ENCODE results near the gene ZNF442.
"Not testable (repeated sequence)": the region's sequence is repeated elsewhere in the genome, so short reads cannot be mapped to it uniquely, and the experiment has no call there.

Gene ZNF442

GRCh38 chr19:12365236-12366162 lies at the start of gene ZNF442:
ZNF442 (minus strand) TSS chr19:12365683; CDS start chr19:12363631, 2,052 bp downstream.
- DNase-seq: no peak

GRCh38 chr19:12411893-12412292 lies 46.4 kb upstream of the ZNF442 start:
- no peak for DNase-seq

- DNase-seq: peak; percentile 72
Measured at GRCh38 chr19:12400633-12401502, 35.4 kb upstream of the ZNF442 start, which contains the start of gene ZNF799. ZNF799 (minus strand) TSS chr19:12401271; CDS start chr19:12401070, 201 bp downstream.

GRCh38 chr19:12399901-12400632 lies 34.6 kb upstream of the ZNF442 start:
- DNase-seq: not testable (repeated sequence)

- DNase-seq: not testable (repeated sequence)
Measured at GRCh38 chr19:12391148-12391547, 25.7 kb upstream of the ZNF442 start.

- DNase-seq: not testable (repeated sequence)
Measured at GRCh38 chr19:12386365-12386764, 20.9 kb upstream of the ZNF442 start.

- no peak for DNase-seq
Measured at GRCh38 chr19:12380444-12380737, 14.9 kb upstream of the ZNF442 start.

GRCh38 chr19:12379732-12380443 lies 14.4 kb upstream of the ZNF442 start:
- no peak for DNase-seq

GRCh38 chr19:12374026-12374425 lies 8.5 kb upstream of the ZNF442 start:
- no peak for DNase-seq

GRCh38 chr19:12364391-12365235 lies 870 bp downstream of the ZNF442 start:
- DNase-seq: no peak

- not testable (repeated sequence) for DNase-seq
Measured at GRCh38 chr19:12362236-12362635, 3.2 kb downstream of the ZNF442 start.

- DNase-seq: no peak
Measured at GRCh38 chr19:12353375-12353774, 12.1 kb downstream of the ZNF442 start.

- DNase-seq: no peak
Measured at GRCh38 chr19:12350890-12351197, 14.6 kb downstream of the ZNF442 start.

GRCh38 chr19:12350185-12350889 lies 15.1 kb downstream of the ZNF442 start:
- no peak for DNase-seq

GRCh38 chr19:12346896-12347295 lies 18.6 kb downstream of the ZNF442 start:
- no peak for DNase-seq

- DNase-seq: no peak
Measured at GRCh38 chr19:12345197-12345596, 20.3 kb downstream of the ZNF442 start.

GRCh38 chr19:12333162-12334159 lies 32.0 kb downstream of the ZNF442 start, which contains the start of gene ZNF563:
ZNF563 (minus strand) TSS chr19:12333633; CDS start chr19:12333482, 151 bp downstream.
- no peak for DNase-seq

- no peak for DNase-seq
Measured at GRCh38 chr19:12331211-12331941, 34.1 kb downstream of the ZNF442 start.

- no peak for DNase-seq
Measured at GRCh38 chr19:12330340-12330739, 35.1 kb downstream of the ZNF442 start.

Measured in NCI-H1694 treated with DMSO at 0.1 percent for 48 hours (cell line).